OCI-LY1 (cell line): ENCODE data around the gene ZNF770.
A peak's percentile ranks its signal among the peaks of the same experiment; 100 is the strongest.

Source experiments
- H2AFZ ChIP-seq: fragments of 200-600 bp; sonication (generic), shearing (Covaris generic); 2 replicates; pipeline ENCODE4 v1.6.0; 2014; ENCODE audit warnings: antibody characterized with exemption, mild to moderate bottlenecking, low read length
- H3F3A ChIP-seq: fragments of 200-600 bp; sonication (generic), shearing (Covaris generic); 2 replicates; pipeline ENCODE4 v1.6.0; 2014; ENCODE audit warnings: mild to moderate bottlenecking, antibody characterized with exemption, low read length, moderate library complexity; ENCODE audit not compliant: insufficient read depth
- H3K27ac ChIP-seq: fragments of 200-600 bp; sonication (generic); 2 replicates; pipeline ENCODE4 v1.5.1; 2014; ENCODE audit warnings: low read length, mixed run types, mild to moderate bottlenecking, low read depth; ENCODE audit not compliant: poor library complexity, severe bottlenecking
- H3K27me3 ChIP-seq: fragments of 200-600 bp; sonication (generic); 2 replicates; pipeline ENCODE4 v1.6.0; 2014; ENCODE audit warnings: antibody characterized with exemption, mild to moderate bottlenecking, low read length, moderate library complexity; ENCODE audit not compliant: insufficient read depth
- H3K36me3 ChIP-seq: fragments of 200-600 bp; sonication (generic); 2 replicates; pipeline ENCODE4 v1.6.1; 2014; ENCODE audit warnings: mild to moderate bottlenecking, antibody characterized with exemption, low read length, moderate library complexity, mixed read lengths; ENCODE audit not compliant: insufficient read depth
- H3K4me1 ChIP-seq: fragments of 200-600 bp; sonication (generic); 2 replicates; pipeline ENCODE4 v1.5.1; 2014; ENCODE audit warnings: mild to moderate bottlenecking, low read length, moderate library complexity; ENCODE audit not compliant: insufficient read depth, severe bottlenecking
- H3K4me2 ChIP-seq: fragments of 200-600 bp; sonication (generic), shearing (Covaris generic); 2 replicates; pipeline ENCODE4 v1.6.1; 2014; ENCODE audit warnings: low read length
- H3K4me3 ChIP-seq: fragments of 200-600 bp; sonication (generic); 2 replicates; pipeline ENCODE4 v1.5.1; 2014; ENCODE audit warnings: low read length, low read depth, mild to moderate bottlenecking, mixed read lengths; ENCODE audit not compliant: poor library complexity, severe bottlenecking
- H3K79me2 ChIP-seq: fragments of 200-600 bp; shearing (Covaris generic); 2 replicates; pipeline ENCODE4 v1.6.1; 2016; ENCODE audit warnings: mixed run types, low read length, mixed read lengths; ENCODE audit not compliant: insufficient read depth
- H3K9ac ChIP-seq: fragments of 200-600 bp; sonication (generic), shearing (Covaris generic); 2 replicates; pipeline ENCODE4 v1.6.1; 2014; ENCODE audit warnings: mild to moderate bottlenecking, low read length, mixed read lengths
- H3K9me2 ChIP-seq: fragments of 200-600 bp; sonication (generic), shearing (Covaris generic); 2 replicates; pipeline ENCODE4 v1.6.1; 2014; ENCODE audit warnings: low read depth, mild to moderate bottlenecking, low read length, mixed read lengths
- H3K9me3 ChIP-seq: fragments of 200-600 bp; shearing (Covaris generic); 2 replicates; pipeline ENCODE4 v1.6.1; 2014; ENCODE audit warnings: low read length, mixed read lengths
- H4K20me1 ChIP-seq: fragments of 200-600 bp; sonication (generic), shearing (Covaris generic); 2 replicates; pipeline ENCODE4 v1.6.0; 2016; ENCODE audit warnings: mild to moderate bottlenecking, low read length; ENCODE audit not compliant: insufficient read depth
- EZH2 ChIP-seq: fragments of 200-600 bp; sonication (generic), shearing (Covaris generic); IDR thresholded peaks from 2 replicates; pipeline ENCODE4 v1.8.0; 2017; ENCODE audit warnings: borderline replicate concordance, mixed run types, mild to moderate bottlenecking, antibody characterized with exemption, low read length, moderate library complexity, mixed read lengths
- TF ChIP-seq, protein P1 (sequence below): fragments of 200-600 bp; sonication (generic), shearing (Covaris generic); IDR thresholded peaks from 2 replicates; pipeline ENCODE4 v1.5.1; 2017; ENCODE audit warnings: mild to moderate bottlenecking, antibody characterized with exemption, low read length, moderate library complexity, mixed read lengths

ZNF770 gene

GRCh38 chr15:34987609-34988026, 469 bp downstream of the ZNF770 start:
- Histone ChIP-seq H3K9ac (peak overlapping the region; percentile 99), H3F3A (no peaks in the 10 kb centered on the region), H4K20me1 (no peaks in the 10 kb centered on the region), H3K9me2 (no peaks in the 10 kb centered on the region), H3K27me3 (no peaks in the 10 kb centered on the region), H3K4me1 (peaks cover 37% of the 10 kb centered on the region), H3K4me3 (peak overlapping the region; percentile 99), H3K9me3 (no peaks in the 10 kb centered on the region), H3K27ac (peak overlapping the region; percentile 64), H3K79me2 (peaks cover 45% of the 10 kb centered on the region), H2AFZ (0 out of 2 replicates have a peak overlapping the region, but pooled peaks have one; percentile 17), H3K36me3 (peaks cover 29% of the 10 kb centered on the region), H3K4me2 (peak overlapping the region; percentile 82)
- TF ChIP-seq, protein P1, sequence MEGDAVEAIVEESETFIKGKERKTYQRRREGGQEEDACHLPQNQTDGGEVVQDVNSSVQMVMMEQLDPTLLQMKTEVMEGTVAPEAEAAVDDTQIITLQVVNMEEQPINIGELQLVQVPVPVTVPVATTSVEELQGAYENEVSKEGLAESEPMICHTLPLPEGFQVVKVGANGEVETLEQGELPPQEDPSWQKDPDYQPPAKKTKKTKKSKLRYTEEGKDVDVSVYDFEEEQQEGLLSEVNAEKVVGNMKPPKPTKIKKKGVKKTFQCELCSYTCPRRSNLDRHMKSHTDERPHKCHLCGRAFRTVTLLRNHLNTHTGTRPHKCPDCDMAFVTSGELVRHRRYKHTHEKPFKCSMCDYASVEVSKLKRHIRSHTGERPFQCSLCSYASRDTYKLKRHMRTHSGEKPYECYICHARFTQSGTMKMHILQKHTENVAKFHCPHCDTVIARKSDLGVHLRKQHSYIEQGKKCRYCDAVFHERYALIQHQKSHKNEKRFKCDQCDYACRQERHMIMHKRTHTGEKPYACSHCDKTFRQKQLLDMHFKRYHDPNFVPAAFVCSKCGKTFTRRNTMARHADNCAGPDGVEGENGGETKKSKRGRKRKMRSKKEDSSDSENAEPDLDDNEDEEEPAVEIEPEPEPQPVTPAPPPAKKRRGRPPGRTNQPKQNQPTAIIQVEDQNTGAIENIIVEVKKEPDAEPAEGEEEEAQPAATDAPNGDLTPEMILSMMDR, result no peak
- TF ChIP-seq EZH2, result no peak

DNA sequence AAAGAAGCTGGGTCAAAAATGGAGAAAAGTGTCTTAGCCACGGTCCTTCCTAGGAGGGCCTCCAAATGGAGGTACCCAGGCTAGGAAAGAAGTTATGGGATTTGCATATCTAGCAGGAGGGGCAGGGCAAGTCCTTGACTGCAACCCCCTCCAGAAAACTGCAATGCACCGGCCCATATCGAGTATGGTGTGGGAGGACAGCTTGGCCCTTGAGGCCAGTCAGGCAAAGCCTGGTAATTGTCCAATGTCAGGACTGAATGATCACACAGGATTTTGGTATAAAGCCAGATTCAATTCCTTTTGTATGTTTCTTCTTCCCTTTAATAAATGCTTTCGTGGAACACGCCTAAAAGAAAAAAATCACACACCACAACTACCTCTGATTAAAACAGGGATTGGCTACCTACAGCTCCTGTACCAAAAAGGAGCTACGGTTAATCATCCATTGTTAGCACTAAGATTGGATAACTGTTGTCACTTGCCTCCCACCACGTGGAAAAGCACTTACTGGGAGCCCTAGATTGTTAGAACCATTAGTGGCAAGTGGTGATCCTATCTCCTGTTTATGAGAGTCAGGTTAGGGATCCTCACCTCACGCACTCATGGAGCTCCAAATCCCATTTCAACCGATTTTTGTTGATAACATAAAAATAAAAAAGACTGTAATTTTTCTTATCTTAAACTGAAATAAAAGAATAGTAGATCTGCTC, 1.2 kb downstream of the ZNF770 start:
- peaks cover 36% of the 10 kb centered on the region for H3K36me3 ChIP-seq
- no peaks in the 10 kb centered on the region for H3K9me2 ChIP-seq
- no peaks in the 10 kb centered on the region for H4K20me1 ChIP-seq
- no peaks in the 10 kb centered on the region for H3K9me3 ChIP-seq
- H3F3A ChIP-seq, result no peaks in the 10 kb centered on the region
- TF ChIP-seq EZH2, result no peak
- TF ChIP-seq, protein P1, result no peak
- peaks cover 45% of the 10 kb centered on the region for H3K79me2 ChIP-seq
- peak overlapping the region; percentile 64 for H3K27ac ChIP-seq
- H2AFZ ChIP-seq, result no peak overlapping the region
- H3K9ac ChIP-seq, result peak overlapping the region; percentile 99
- H3K27me3 ChIP-seq, result no peaks in the 10 kb centered on the region
- H3K4me1 ChIP-seq, result peaks cover 37% of the 10 kb centered on the region
- H3K4me2 ChIP-seq, result peak overlapping the region; percentile 82
- peak overlapping the region; percentile 99 for H3K4me3 ChIP-seq

DNA sequence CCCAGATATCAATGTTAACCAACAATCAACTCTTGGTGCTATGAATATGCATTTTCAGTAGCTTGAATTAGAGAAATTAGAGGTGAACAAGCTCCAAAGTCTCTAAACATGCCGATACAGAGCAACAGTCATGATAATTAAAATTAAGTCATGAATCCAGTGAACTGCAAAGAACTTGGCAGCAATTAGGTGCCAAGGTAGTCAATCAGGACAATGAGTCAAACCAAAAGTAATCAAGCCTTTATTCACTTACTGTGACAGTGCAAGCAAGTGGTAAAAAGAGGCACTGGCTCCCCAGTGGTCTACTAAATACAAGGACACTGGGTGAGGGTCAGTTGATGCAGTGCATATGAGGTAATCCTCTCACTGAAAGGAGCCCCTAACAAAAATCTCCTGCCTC, 1.8 kb downstream of the ZNF770 start:
- Histone ChIP-seq H3K9me2 (no peaks in the 10 kb centered on the region), H3K4me1 (peaks cover 37% of the 10 kb centered on the region), H3K27ac (no peak overlapping the region), H3K4me2 (peak overlapping the region; percentile 82), H4K20me1 (no peaks in the 10 kb centered on the region), H3K4me3 (peak overlapping the region; percentile 99), H2AFZ (no peak overlapping the region), H3K79me2 (peaks cover 45% of the 10 kb centered on the region), H3F3A (no peaks in the 10 kb centered on the region), H3K9ac (peak overlapping the region; percentile 99; the same call in 1 of the 2 replicates), H3K9me3 (no peaks in the 10 kb centered on the region), H3K36me3 (peaks cover 42% of the 10 kb centered on the region), H3K27me3 (no peaks in the 10 kb centered on the region)
- no peak for TF ChIP-seq EZH2
- TF ChIP-seq, protein P1, result no peak
